A673 (cell line): Measurements from ENCODE around the gene AOX1.

Experiments
- EZH2 ChIP-seq: fragments of 200-600 bp; sonication (generic); IDR thresholded peaks from 2 replicates; pipeline ENCODE4 v1.6.1; 2017; ENCODE audit warnings: borderline replicate concordance, low read depth, mild to moderate bottlenecking, mixed read lengths, antibody characterized with exemption, low read length; ENCODE audit not compliant: poor library complexity, severe bottlenecking
- TF ChIP-seq, protein P1 (sequence below): fragments of 300-800, 200-600 bp; sonication (generic); conservative IDR thresholded peaks from 2 replicates; pipeline ENCODE4 v1.5.1; 2017; ENCODE audit warnings: low read depth, mild to moderate bottlenecking, antibody characterized with exemption, low read length, moderate library complexity, mixed read lengths

DNA sequence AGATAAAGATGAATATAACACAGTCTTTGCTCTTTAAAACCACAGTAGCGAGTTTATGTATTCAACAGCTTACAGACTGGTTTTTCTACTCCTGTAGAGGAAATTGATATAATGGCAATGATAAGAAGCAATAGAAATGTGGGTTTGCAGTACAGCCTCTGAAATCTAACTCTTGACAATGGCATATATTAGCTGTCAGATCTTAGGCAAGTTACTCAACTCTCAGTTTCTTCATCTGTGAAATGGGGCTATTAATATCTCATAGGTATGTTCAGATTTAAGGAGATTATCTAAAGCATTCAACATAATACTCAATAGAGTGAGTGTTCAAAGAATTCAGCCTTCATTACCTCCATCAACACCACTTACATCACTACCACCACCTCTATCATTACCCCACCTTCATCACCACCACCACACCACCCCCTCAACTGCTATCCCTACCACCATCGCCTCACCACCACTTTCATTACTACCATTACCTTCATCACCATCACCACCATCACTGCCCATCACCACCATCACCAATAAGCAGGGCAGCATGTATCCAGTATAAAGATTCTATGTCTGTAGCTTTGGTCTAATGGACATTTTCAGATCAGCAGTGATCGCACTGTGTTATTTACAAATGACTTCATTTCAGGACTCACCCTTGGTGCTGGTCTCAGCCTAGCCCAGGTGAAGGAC, 22.7 kb downstream of the AOX1 start:
- TF ChIP-seq, protein P1, sequence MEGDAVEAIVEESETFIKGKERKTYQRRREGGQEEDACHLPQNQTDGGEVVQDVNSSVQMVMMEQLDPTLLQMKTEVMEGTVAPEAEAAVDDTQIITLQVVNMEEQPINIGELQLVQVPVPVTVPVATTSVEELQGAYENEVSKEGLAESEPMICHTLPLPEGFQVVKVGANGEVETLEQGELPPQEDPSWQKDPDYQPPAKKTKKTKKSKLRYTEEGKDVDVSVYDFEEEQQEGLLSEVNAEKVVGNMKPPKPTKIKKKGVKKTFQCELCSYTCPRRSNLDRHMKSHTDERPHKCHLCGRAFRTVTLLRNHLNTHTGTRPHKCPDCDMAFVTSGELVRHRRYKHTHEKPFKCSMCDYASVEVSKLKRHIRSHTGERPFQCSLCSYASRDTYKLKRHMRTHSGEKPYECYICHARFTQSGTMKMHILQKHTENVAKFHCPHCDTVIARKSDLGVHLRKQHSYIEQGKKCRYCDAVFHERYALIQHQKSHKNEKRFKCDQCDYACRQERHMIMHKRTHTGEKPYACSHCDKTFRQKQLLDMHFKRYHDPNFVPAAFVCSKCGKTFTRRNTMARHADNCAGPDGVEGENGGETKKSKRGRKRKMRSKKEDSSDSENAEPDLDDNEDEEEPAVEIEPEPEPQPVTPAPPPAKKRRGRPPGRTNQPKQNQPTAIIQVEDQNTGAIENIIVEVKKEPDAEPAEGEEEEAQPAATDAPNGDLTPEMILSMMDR, result no peak
- TF ChIP-seq EZH2, result no peak
